ENCODE data around the gene APEX1. TPM values are rescaled to one million over a fixed set of nuclear protein-coding genes. Genes with fewer than 3 reads are reported as not detected.
"Not testable (repeated sequence)": the region's sequence is repeated elsewhere in the genome, so short reads cannot be mapped to it uniquely, and the experiment has no call there.

APEX1 gene
- total RNA-seq, 1 donor from 2014 or later, result 50.9 TPM

- DNase-seq (ENCODE audit: low spot score), result no peak
- no peak for ATAC-seq
Observed at GRCh38 chr14:20435582-20436362, 19.3 kb upstream of the APEX1 start, which contains the start of gene KLHL33. Gene KLHL33 (minus strand): TSS chr14:20436166. CDS start chr14:20435811, 355 bp downstream.

GRCh38 chr14:20436363-20436755 is 18.7 kb upstream of the APEX1 start:
- DNase-seq (ENCODE audit: low spot score) (no peak), ATAC-seq (no peak)

DNA sequence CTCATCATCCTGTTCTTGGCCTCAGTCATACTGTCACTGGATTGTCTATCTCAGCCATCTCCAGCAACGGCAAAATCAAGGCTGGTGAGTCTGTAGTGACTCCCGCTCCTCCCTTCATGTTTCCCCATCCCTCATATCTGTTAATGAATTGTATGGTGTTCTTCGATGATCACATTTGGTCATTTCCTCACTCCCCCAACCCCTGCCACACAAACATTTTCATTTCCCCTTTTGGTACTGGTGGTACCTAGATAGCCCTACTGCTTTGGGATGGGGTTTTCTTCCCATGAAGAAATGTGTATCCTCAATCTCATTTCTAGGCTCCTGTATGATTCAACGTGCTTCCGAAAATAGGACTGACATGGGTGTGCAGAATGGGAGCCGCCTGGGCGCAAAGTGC is 16.4 kb upstream of the APEX1 start:
- no peak for ATAC-seq
- DNase-seq (ENCODE audit: low spot score), result no peak

GRCh38 chr14:20440465-20440864 is 14.6 kb upstream of the APEX1 start:
- no peak for DNase-seq (ENCODE audit: low spot score)

DNA sequence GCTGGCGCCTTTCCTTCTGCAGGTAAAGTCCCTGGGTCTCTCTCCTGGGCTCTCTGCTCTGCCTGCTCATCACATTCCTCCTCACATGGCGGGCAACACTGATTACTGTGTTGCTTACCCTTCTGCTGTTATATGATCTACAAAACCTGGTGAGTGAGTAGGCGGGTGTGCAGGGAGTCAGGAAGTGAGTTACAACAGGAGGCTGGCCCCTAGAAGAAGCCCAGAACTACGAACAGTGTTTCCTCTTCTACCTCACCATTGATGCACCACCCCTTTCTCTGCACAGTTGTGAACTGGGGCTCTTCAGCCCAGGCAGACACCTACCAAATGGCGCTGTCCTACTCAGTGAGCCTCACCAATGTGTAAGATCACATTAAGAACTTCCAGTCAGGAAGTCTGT is 14.1 kb upstream of the APEX1 start:
- ATAC-seq, result no peak
- no peak for DNase-seq (ENCODE audit: low spot score)

More at GRCh38 chr14:20440465-20440864, 14.6 kb upstream of the APEX1 start:
- ATAC-seq, result no peak

DNA sequence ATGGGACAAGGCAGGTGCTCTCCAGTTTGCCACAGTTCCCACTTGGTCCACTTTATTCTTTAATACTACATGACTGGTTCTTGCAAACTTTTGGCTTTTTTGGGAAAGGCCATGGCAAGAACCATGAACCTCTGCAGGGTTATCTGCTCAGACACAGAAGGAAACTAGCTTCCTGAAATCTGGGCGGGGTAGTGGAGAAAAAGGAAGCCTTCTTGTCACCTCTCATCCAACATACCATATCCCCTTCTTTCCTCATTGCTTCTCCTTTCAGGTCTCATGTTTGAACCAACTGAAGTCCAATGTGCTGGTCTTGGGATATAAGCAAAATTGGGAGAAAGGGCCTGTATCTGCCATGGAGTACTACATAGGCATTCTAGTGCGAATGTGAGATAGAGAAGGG is 13.6 kb upstream of the APEX1 start:
- no peak for ATAC-seq
- DNase-seq (ENCODE audit: low spot score), result no peak

GRCh38 chr14:20443650-20444049 is 11.4 kb upstream of the APEX1 start:
- not testable (repeated sequence) for ATAC-seq; DNase-seq (ENCODE audit: low spot score)

GRCh38 chr14:20446889-20447288 is 8.1 kb upstream of the APEX1 start:
- DNase-seq (ENCODE audit: low spot score), result no peak
- ATAC-seq, result no peak

- ATAC-seq; DNase-seq (ENCODE audit: low spot score): not testable (repeated sequence)
Observed at GRCh38 chr14:20452831-20453230, 2.2 kb upstream of the APEX1 start.

GRCh38 chr14:20455355-20456300 is 602 bp downstream of the APEX1 start:
- DNase-seq (ENCODE audit: low spot score), result no peak

DNA sequence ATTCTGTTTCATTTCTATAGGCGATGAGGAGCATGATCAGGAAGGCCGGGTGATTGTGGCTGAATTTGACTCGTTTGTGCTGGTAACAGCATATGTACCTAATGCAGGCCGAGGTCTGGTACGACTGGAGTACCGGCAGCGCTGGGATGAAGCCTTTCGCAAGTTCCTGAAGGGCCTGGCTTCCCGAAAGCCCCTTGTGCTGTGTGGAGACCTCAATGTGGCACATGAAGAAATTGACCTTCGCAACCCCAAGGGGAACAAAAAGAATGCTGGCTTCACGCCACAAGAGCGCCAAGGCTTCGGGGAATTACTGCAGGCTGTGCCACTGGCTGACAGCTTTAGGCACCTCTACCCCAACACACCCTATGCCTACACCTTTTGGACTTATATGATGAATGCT is 1.9 kb downstream of the APEX1 start:
- ATAC-seq (no peak), DNase-seq (ENCODE audit: low spot score) (no peak)

More at GRCh38 chr14:20455355-20456300, 602 bp downstream of the APEX1 start:
- peak; percentile 69 for ATAC-seq

GRCh38 chr14:20458031-20458789 is 3.2 kb downstream of the APEX1 start:
- no peak for ATAC-seq
- DNase-seq (ENCODE audit: low spot score), result no peak

- peak; percentile 15 for ATAC-seq
- no peak for DNase-seq (ENCODE audit: low spot score)
Observed at GRCh38 chr14:20460458-20461224, 5.6 kb downstream of the APEX1 start.

DNA sequence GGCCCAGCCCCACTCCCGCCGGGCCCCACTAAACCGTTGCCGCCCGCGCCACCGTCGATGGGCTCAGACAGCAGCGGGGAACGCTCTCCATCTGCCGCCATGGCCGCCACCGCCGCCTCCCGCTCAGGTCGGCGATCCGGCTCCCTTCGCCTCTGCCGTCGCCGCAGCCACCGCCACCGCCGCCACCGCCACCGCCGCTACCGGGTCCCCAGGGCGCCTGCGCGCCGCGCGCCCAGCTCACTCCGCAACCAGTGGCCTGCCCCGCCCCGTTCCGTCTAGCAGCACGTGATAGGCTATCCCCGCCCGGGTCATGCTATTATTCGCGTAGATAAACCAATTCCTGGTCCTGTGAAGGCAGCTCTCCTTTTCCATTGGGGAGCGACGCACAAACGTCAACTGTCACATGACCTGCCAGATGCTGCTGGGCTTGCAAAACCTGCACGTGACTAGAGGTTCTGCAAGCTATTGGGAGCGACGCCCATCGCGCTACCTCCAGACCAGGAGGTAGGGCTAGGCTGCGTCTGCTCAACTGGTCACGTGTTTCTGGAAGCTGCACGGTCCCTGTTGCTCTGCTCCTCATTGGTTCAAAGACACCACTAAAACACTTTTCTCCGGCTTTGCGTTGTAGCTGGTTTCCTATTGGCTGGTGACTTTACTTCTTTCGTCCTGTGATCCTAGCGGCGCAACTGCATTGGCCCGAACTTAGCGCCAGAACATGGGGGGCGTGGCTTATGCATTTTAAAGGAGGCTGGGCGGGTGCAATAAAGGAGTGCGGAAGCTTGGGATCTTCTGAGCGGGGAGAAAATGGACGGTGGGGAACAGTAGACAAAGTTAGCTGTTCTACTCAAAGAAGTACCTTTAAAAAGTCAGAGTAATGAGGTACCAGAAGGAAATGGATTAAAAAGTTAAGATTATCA is 6.5 kb downstream of the APEX1 start, which contains the start of gene PIP4P1:
Gene PIP4P1 (minus strand): TSS at position 210 of the 917 bp plus-strand sequence. CDS start 109 bp downstream, at position 101.
- DNase-seq (ENCODE audit: low spot score) (peak; percentile 99), ATAC-seq (peak; percentile 92)

- no peak for DNase-seq (ENCODE audit: low spot score)
- ATAC-seq, result no peak
Observed at GRCh38 chr14:20468764-20469241, 13.8 kb downstream of the APEX1 start.

DNA sequence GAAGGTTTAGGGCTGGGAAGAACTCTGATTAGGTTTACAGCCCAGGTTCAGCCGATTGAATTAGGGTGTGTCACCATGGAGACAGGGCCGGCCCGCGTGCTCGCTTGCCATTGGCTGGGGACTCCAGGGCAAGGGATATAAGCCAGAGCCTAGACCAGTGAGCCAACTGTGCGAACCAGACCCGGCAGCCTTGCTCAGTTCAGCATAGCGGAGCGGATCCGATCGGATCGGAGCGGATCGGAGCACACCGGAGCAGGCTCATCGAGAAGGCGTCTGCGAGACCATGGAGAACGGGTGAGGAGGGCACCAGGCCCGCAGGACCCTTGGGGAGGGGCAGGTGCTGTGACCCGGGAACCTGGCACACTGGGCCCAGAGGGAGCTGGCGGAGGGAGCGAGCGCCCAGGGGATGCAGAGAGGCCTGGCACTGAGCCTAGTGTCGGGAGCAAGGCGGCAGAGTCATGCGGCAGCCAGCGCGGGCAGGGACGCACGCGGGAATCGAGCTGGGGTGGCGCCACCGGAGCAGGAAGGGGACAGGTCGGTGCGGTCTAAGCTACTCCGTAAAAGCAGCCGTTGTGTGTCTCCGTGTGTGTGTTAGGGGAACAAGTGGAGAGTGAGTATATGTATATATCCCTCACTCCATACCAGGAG is 14.3 kb downstream of the APEX1 start, which contains the start of gene PNP:
Gene PNP (plus strand): TSS at position 165 of the 648 bp plus-strand sequence. CDS start 119 bp downstream, at position 284.
- ATAC-seq, result peak; percentile 88
- DNase-seq (ENCODE audit: low spot score), result peak; percentile 94

DNA sequence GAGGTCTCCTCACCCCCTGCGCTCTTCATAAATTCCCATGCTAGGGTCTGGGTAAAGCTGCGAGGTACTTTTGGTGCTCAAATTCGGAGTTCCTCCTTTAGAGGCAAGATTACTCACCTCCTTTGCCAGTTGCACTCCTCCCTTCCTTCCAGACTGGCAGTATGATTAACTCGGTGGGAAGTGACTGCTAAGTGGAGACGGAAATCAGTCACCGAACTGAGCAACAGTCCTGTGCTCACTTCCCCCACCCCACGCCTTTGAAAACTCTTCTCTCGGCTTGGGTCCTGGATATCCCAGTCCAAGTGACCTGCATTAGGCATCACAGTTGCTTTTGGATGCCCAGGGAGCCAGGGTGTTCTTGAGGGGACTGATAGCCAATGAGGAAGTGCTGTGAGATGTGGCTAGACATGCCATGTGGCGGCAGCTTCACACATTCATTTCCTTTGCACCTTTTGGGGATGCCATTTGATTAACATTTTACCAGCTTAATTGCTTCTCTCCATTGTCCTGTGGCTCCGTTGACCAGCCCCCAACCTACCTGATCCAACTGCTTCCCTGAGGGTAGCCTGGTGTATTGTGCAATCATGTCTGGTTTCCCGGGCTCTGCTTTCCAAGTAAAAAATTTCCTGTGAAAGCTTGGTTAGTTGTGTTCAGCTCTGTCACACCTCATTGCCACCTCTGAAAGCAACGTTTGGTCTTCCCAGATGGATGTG is 15.0 kb downstream of the APEX1 start:
- ATAC-seq (peak; percentile 44), DNase-seq (ENCODE audit: low spot score) (peak; percentile 70)

- no peak for ATAC-seq
- no peak for DNase-seq (ENCODE audit: low spot score)
Observed at GRCh38 chr14:20470603-20470901, 15.5 kb downstream of the APEX1 start.
